Endothelial cell of umbilical vein (primary cell): ENCODE results near the gene MED12L.

Experiments used
- CTCF ChIP-seq, 2 donors: IDR thresholded peaks; 1 replicate in 1 of 2; 2 replicates in 1 of 2; pipeline ENCODE4 v1.5.1; 2011; ENCODE audit warnings: low read length in 2 of 2, mild to moderate bottlenecking in 2 of 2, moderate library complexity in 2 of 2, control low read depth in 1 of 2, inconsistent platforms in 1 of 2, low read depth in 1 of 2; ENCODE audit not compliant: insufficient read depth in 1 of 2; ENCODE audit errors: extremely low read depth in 1 of 2
- FOS ChIP-seq: IDR thresholded peaks from 2 replicates; pipeline ENCODE4 v1.6.1; 2011; ENCODE audit warnings: mild to moderate bottlenecking, low read length, moderate library complexity, borderline replicate concordance; ENCODE audit not compliant: insufficient read depth
- POLR2A ChIP-seq: IDR thresholded peaks from 2 replicates; pipeline ENCODE4 v1.6.1; 2012; ENCODE audit warnings: low read depth, mild to moderate bottlenecking, control low read depth, low read length

DNA sequence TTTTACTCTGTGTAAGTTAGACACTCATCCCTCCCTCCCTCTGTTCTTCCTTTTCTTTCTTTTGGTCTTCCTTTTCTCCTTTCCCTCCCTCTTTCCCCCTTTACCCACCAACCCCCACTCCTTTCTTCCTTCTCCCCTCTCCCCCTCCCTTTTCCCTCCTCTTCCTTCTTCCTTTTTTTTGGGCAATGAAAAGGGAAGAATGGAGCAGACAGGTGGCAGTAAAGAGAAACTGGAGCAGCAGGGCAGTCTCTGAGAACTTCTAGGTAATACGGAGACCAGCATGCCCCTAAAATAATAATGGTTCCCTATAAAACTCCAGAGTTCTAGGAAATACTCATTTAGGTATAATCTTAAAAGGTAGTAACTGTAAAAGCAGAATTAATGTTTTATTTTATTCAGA, 129.0 kb downstream of the MED12L start:
- TF ChIP-seq CTCF (IDR thresholded peaks at IDR 0.05; ENCODE audit: extremely low read depth in 1 of 2, insufficient read depth in 1 of 2, low read depth in 1 of 2, low read length in 2 of 2) (no peak), FOS (no peak), POLR2A (no peak)
